Esophagus squamous epithelium (tissue), 4 donors: Measurements from ENCODE around the gene RSU1.
A peak's percentile ranks its signal among the peaks of the same experiment; 100 is the strongest.

Experiments used
- CTCF ChIP-seq, 6 experiments: fragments of 450-650 bp in 4 of 6; fragments of 200-600 bp in 2 of 6; sonication (generic) in 2 of 6; IDR thresholded peaks; one replicate each; pipeline ENCODE4 v1.5.1; 2016 to 2019; ENCODE audit warnings: antibody characterized with exemption in 6 of 6, mild to moderate bottlenecking in 4 of 6, moderate library complexity in 4 of 6
- POLR2A ChIP-seq, 4 donors: fragments of 450-650 bp; IDR thresholded peaks; one replicate each; pipeline ENCODE4 v1.6.1; 2017; ENCODE audit warnings: antibody characterized with exemption in 4 of 4, mild to moderate bottlenecking in 4 of 4, moderate library complexity in 3 of 4

DNA sequence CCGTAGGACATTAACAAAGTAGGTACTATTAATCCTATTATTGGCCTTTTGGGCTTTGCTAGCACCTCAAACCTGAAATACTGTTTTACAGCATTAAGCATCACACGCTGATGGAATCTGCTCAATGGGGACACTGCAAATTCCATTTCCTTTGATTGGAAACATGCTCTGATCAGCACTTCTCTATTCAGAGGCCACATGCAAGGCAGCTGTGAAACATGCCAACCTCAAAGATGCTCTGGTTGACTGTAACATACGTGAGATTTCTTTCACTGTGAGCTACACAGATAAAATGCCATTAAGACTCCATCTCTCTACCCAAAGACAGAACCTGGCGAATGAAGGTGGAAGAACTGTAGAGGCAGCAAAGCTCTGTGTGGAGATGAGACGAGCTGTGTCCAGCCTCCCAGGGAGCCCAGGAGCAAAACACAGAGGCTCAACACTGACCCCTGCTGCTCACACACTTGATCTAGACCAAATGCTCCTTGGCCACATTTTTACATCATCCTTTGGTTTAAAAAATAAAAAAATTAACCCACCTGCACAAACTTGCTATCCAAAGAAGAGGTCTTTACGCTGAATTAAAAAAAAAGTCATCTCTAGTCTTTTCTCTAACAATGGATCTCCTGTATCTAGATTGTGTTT is 8.0 kb downstream of the RSU1 start:
- peak in 4 of 6 experiments; percentile 8 to 39 (median 29) for TF ChIP-seq CTCF (IDR thresholded peaks at IDR 0.05)
- no peak for TF ChIP-seq POLR2A (IDR thresholded peaks at IDR 0.05)
